ENCODE measurements around the gene SLC26A1. TPM values are rescaled to one million over a fixed set of nuclear protein-coding genes. Genes with fewer than 3 reads are reported as not detected.

Gene SLC26A1
- polyA plus RNA-seq, 1 donor (not counting 4 experiments of a cell fraction or from before 2014, with no cell fraction given): not detected

GRCh38 chr4:1004071-1004418, 10.8 kb upstream of the SLC26A1 start:
- H2AFZ ChIP-seq (ENCODE audit: control insufficient read depth, low read length): no peak overlapping the region

GRCh38 chr4:1003271-1004070, 10.3 kb upstream of the SLC26A1 start:
- H3K9me1 ChIP-seq (ENCODE audit: control insufficient read depth, extremely low read depth, insufficient read depth, low read length): no peaks in the 10 kb centered on the region
- H3K27me3 ChIP-seq (ENCODE audit: control insufficient read depth, extremely low read depth, insufficient read depth, low read length): peaks cover 85% of the 10 kb centered on the region
- TF ChIP-seq EZH2 (IDR thresholded peaks at IDR 0.05; ENCODE audit: low read length) (peak; percentile 67), CTCF (optimal IDR thresholded peaks at IDR 0.05 in 1 of 3, IDR thresholded peaks at IDR 0.05 in 1 of 3, conservative IDR thresholded peaks at IDR 0.05 in 1 of 3; ENCODE audit: extremely low read depth in 1 of 3, insufficient read depth in 2 of 3, low read length in 3 of 3) (no peak)
- no peak overlapping the region for H3K4me3 ChIP-seq (ENCODE audit: control insufficient read depth in 2 of 3, extremely low read depth in 1 of 3, insufficient read depth in 2 of 3, low read depth in 1 of 3, low read length in 3 of 3)
- H2AFZ ChIP-seq (ENCODE audit: control insufficient read depth, low read length): no peak overlapping the region
- no peak for FAIRE-seq
- no peak overlapping the region for H3K9ac ChIP-seq (ENCODE audit: control insufficient read depth, extremely low read depth, insufficient read depth, low read length)
- dilution Hi-C loops (cut with MboI; ENCODE audit: extremely low pct_ligation_motif_present, low sequenced_read_pairs): no loop called here
- no peaks in the 10 kb centered on the region for H3K4me1 ChIP-seq (ENCODE audit: control insufficient read depth, extremely low read depth, insufficient read depth, low read length)
- H3K27ac ChIP-seq (ENCODE audit: control insufficient read depth, insufficient read depth, low read length): no peak overlapping the region
- DNase-seq (ENCODE audit: low read depth, low spot score): no peak
- H3K9me3 ChIP-seq (ENCODE audit: control insufficient read depth, low read depth, low read length): no peaks in the 10 kb centered on the region
- no peaks in the 10 kb centered on the region for H3K79me2 ChIP-seq (ENCODE audit: control insufficient read depth, insufficient read depth, low read length)
- no peak overlapping the region for H3K4me2 ChIP-seq (ENCODE audit: control insufficient read depth, extremely low read depth, insufficient read depth, low read depth, low read length)
- H3K36me3 ChIP-seq (ENCODE audit: control insufficient read depth in 2 of 2, extremely low read depth in 1 of 2, insufficient read depth in 2 of 2, low read length in 2 of 2): no peaks in the 10 kb centered on the region
- no peaks in the 10 kb centered on the region for H4K20me1 ChIP-seq (ENCODE audit: control insufficient read depth, extremely low read depth, insufficient read depth, low read length)

More at GRCh38 chr4:1004071-1004418, 10.8 kb upstream of the SLC26A1 start:
- FAIRE-seq (no peak), DNase-seq (ENCODE audit: low read depth, low spot score) (no peak)
- Histone ChIP-seq H3K27me3 (ENCODE audit: control insufficient read depth, extremely low read depth, insufficient read depth, low read length) (peaks cover 85% of the 10 kb centered on the region), H3K4me1 (ENCODE audit: control insufficient read depth, extremely low read depth, insufficient read depth, low read length) (peaks cover 3% of the 10 kb centered on the region), H3K9me1 (ENCODE audit: control insufficient read depth, extremely low read depth, insufficient read depth, low read length) (no peaks in the 10 kb centered on the region), H3K79me2 (ENCODE audit: control insufficient read depth, insufficient read depth, low read length) (no peaks in the 10 kb centered on the region), H3K4me3 (ENCODE audit: control insufficient read depth in 2 of 3, extremely low read depth in 1 of 3, insufficient read depth in 2 of 3, low read depth in 1 of 3, low read length in 3 of 3) (no peak overlapping the region), H3K9me3 (ENCODE audit: control insufficient read depth, low read depth, low read length) (no peaks in the 10 kb centered on the region), H3K9ac (ENCODE audit: control insufficient read depth, extremely low read depth, insufficient read depth, low read length) (no peak overlapping the region), H3K27ac (ENCODE audit: control insufficient read depth, insufficient read depth, low read length) (no peak overlapping the region), H3K36me3 (ENCODE audit: control insufficient read depth in 2 of 2, extremely low read depth in 1 of 2, insufficient read depth in 2 of 2, low read length in 2 of 2) (no peaks in the 10 kb centered on the region), H3K4me2 (ENCODE audit: control insufficient read depth, extremely low read depth, insufficient read depth, low read depth, low read length) (no peak overlapping the region), H4K20me1 (ENCODE audit: control insufficient read depth, extremely low read depth, insufficient read depth, low read length) (no peaks in the 10 kb centered on the region)
- no peak for TF ChIP-seq CTCF (optimal IDR thresholded peaks at IDR 0.05 in 1 of 3, IDR thresholded peaks at IDR 0.05 in 1 of 3, conservative IDR thresholded peaks at IDR 0.05 in 1 of 3; ENCODE audit: extremely low read depth in 1 of 3, insufficient read depth in 2 of 3, low read length in 3 of 3)
- TF ChIP-seq EZH2 (IDR thresholded peaks at IDR 0.05; ENCODE audit: low read length): no peak
- dilution Hi-C loops (cut with MboI; ENCODE audit: extremely low pct_ligation_motif_present, low sequenced_read_pairs): no loop called here
